Aorta (tissue), 5 donors: Measurements from ENCODE around the gene UBR2. TPM values are rescaled to one million over a fixed set of nuclear protein-coding genes. Genes with fewer than 3 reads are reported as not detected.
"Not testable (repeated sequence)": the region's sequence is repeated elsewhere in the genome, so short reads cannot be mapped to it uniquely, and the experiment has no call there.

Source experiments
- ATAC-seq: fragments of 200-7000 bp; cut with Tn5 transposase; one replicate; pipeline ENCODE4 v1.9.1; 2022; ENCODE audit warnings: moderate library complexity; ENCODE audit not compliant: low FRiP score
- DNase-seq, 2 donors: peaks; one replicate each; pipeline ENCODE4 v3.0.0-alpha.2; 2020
- H3K27ac ChIP-seq, 2 donors: one replicate each; pipeline ENCODE4 v1.5.1; 2013; ENCODE audit warnings: low read length in 2 of 2, mild to moderate bottlenecking in 2 of 2, moderate library complexity in 2 of 2, control low read depth in 1 of 2, inconsistent platforms in 1 of 2, low read depth in 1 of 2
- H3K27me3 ChIP-seq, 2 donors: one replicate each; pipeline ENCODE4 v1.6.1; 2013; ENCODE audit warnings: control low read depth in 1 of 2, low read length in 1 of 2, mild to moderate bottlenecking in 1 of 2, moderate library complexity in 1 of 2; ENCODE audit not compliant: insufficient read depth in 2 of 2, control insufficient read depth in 1 of 2
- H3K36me3 ChIP-seq, 2 donors: one replicate each; pipeline ENCODE4 v1.6.1; 2013; ENCODE audit warnings: control low read depth in 1 of 2, low read length in 1 of 2, mild to moderate bottlenecking in 1 of 2; ENCODE audit not compliant: insufficient read depth in 2 of 2, control insufficient read depth in 1 of 2
- H3K4me1 ChIP-seq, 2 donors: one replicate each; pipeline ENCODE4 v1.6.1; 2013; ENCODE audit warnings: low read length in 2 of 2, control low read depth in 1 of 2, mild to moderate bottlenecking in 1 of 2, moderate library complexity in 1 of 2; ENCODE audit not compliant: insufficient read depth in 2 of 2, control insufficient read depth in 1 of 2
- H3K4me3 ChIP-seq, 2 donors: one replicate each; pipeline ENCODE4 v1.5.1; 2013; ENCODE audit warnings: low read length in 2 of 2, control low read depth in 1 of 2, mild to moderate bottlenecking in 1 of 2
- H3K9me3 ChIP-seq: one replicate; pipeline ENCODE4 v1.6.1; 2013; ENCODE audit warnings: mild to moderate bottlenecking, low read length; ENCODE audit not compliant: control insufficient read depth
- WGBS, 2 donors: extraction: QIAGEN DNeasy Blood & Tissue Kit; methylation state at CpG; one replicate each; pipeline ENCODE4 v1.1.7; 2013; 5-methylcytosine and 5-hydroxymethylcytosine counted together
- intact Hi-C, 2 donors: fragments of 100-400 bp; cut with DNase I; formaldehyde crosslinking; loops; one replicate each; pipeline versions ENCODE4 v1.14.2 to v1.15.0; 2022
- polyA plus RNA-seq, 2 donors: library from polyadenylated mRNA; stranded (reverse); fragments of 200-250 nt; gene quantifications; one replicate each; pipeline ENCODE4 v1.2.3, GENCODE V29; 2013
- total RNA-seq, 2 donors: library from RNA; stranded (reverse); fragmentation: NEBNext Ultra II Directional; extraction: Animal tissue kit (Norgen Biotek cat#: 25700); gene quantifications; one replicate each; pipeline ENCODE4 v1.2.1, GENCODE V29; 2021
- donor health status: healthy with polysubstance abuse.
- donor health status: Bipolar disorder and iron deficiency.
- donor health status: DM: no; HTN: no; CAD: no.
- donor health status: DM: no; HTN: no; CAD: no.
- donor health status: DM: yes; HTN: yes; CAD: no.

Gene UBR2
- total and polyA plus RNA-seq, 4 donors = 6.5 to 38.8 (median 22.4) TPM

- intact Hi-C loops = no loop called here
- 60 to 63% methylated on average over 4 of the region's 4 CpGs for WGBS, 2 donors
- Histone ChIP-seq H3K27me3 (peaks cover 0 to 2% of the 10 kb centered on the region in 2 donors), H3K36me3 (no peaks in the 10 kb centered on the region), H3K9me3 (no peaks in the 10 kb centered on the region), H3K4me3 (no peak overlapping the region), H3K4me1 (peaks cover 0 to 2% of the 10 kb centered on the region in 2 donors), H3K27ac (no peak overlapping the region)
- ATAC-seq (no peak), DNase-seq (no peak)
Measured at GRCh38 chr6:42572523-42572922, 8.7 kb downstream of the UBR2 start.

GRCh38 chr6:42576538-42576937 is 12.7 kb downstream of the UBR2 start:
- not testable (repeated sequence) for ATAC-seq

GRCh38 chr6:42598300-42598699 is 34.5 kb downstream of the UBR2 start:
- Histone ChIP-seq H3K9me3 (no peaks in the 10 kb centered on the region), H3K36me3 (no peaks in the 10 kb centered on the region), H3K4me1 (no peaks in the 10 kb centered on the region), H3K27me3 (no peaks in the 10 kb centered on the region), H3K27ac (no peak overlapping the region), H3K4me3 (no peak overlapping the region)
- DNase-seq (no peak), ATAC-seq (no peak)
- 97 to 98% methylated on average over 2 of the region's 2 CpGs for WGBS, 2 donors
- intact Hi-C loops = no loop called here

More at GRCh38 chr6:42576538-42576937, 12.7 kb downstream of the UBR2 start:
- DNase-seq, H3K27ac ChIP-seq, H3K4me3 ChIP-seq, H3K27me3 ChIP-seq, H3K36me3 ChIP-seq, intact Hi-C loops, H3K4me1 ChIP-seq, H3K9me3 ChIP-seq: not testable (repeated sequence)
- 89 to 90% methylated on average over 7 of the region's 7 CpGs for WGBS, 2 donors

GRCh38 chr6:42599558-42599957 is 35.7 kb downstream of the UBR2 start:
- no peak for DNase-seq
- no peak overlapping the region for H3K27ac ChIP-seq
- ATAC-seq = no peak
- intact Hi-C loops = no loop called here
- H3K4me1 ChIP-seq = no peaks in the 10 kb centered on the region
- 87 to 92% methylated on average over 3 of the region's 3 CpGs for WGBS, 2 donors
- H3K9me3 ChIP-seq = no peaks in the 10 kb centered on the region
- no peaks in the 10 kb centered on the region for H3K27me3 ChIP-seq
- no peaks in the 10 kb centered on the region for H3K36me3 ChIP-seq
- H3K4me3 ChIP-seq = no peak overlapping the region

- peaks cover 0 to 2% of the 10 kb centered on the region in 2 donors for H3K36me3 ChIP-seq
Measured at GRCh38 chr6:42604150-42604549, 40.3 kb downstream of the UBR2 start.

GRCh38 chr6:42604699-42605098 is 40.9 kb downstream of the UBR2 start:
- H3K4me1 ChIP-seq, intact Hi-C loops, H3K4me3 ChIP-seq, ATAC-seq, DNase-seq, H3K27me3 ChIP-seq, H3K9me3 ChIP-seq, H3K27ac ChIP-seq, H3K36me3 ChIP-seq: not testable (repeated sequence)
- 95 to 96% methylated on average over 2 of the region's 2 CpGs for WGBS, 2 donors

More at GRCh38 chr6:42604150-42604549, 40.3 kb downstream of the UBR2 start:
- Histone ChIP-seq H3K9me3 (no peaks in the 10 kb centered on the region), H3K27me3 (no peaks in the 10 kb centered on the region), H3K4me1 (no peaks in the 10 kb centered on the region), H3K27ac (no peak overlapping the region), H3K4me3 (no peak overlapping the region)
- no peak for DNase-seq
- ATAC-seq = no peak
- intact Hi-C loops = no loop called here

GRCh38 chr6:42610416-42610815 is 46.6 kb downstream of the UBR2 start:
- Histone ChIP-seq H3K4me3 (no peak overlapping the region), H3K27me3 (no peaks in the 10 kb centered on the region), H3K9me3 (no peaks in the 10 kb centered on the region), H3K4me1 (no peaks in the 10 kb centered on the region), H3K27ac (no peak overlapping the region), H3K36me3 (peaks cover 2% of the 10 kb centered on the region in 2 donors)
- ATAC-seq (no peak), DNase-seq (no peak)
- intact Hi-C loops = no loop called here
- WGBS, 2 donors = 98% methylated on average over 3 of the region's 3 CpGs

GRCh38 chr6:42615518-42615917 is 51.7 kb downstream of the UBR2 start:
- H3K9me3 ChIP-seq = no peaks in the 10 kb centered on the region
- 99 to 100% methylated on average over 2 of the region's 2 CpGs for WGBS, 2 donors
- ATAC-seq (no peak), DNase-seq (no peak)
- H3K27me3 ChIP-seq = no peaks in the 10 kb centered on the region
- H3K4me3 ChIP-seq = no peak overlapping the region
- H3K27ac ChIP-seq = no peak overlapping the region
- no peaks in the 10 kb centered on the region for H3K4me1 ChIP-seq
- peaks cover 2 to 5% of the 10 kb centered on the region in 2 donors for H3K36me3 ChIP-seq
- intact Hi-C loops = no loop called here

- no peaks in the 10 kb centered on the region for H3K9me3 ChIP-seq
- H3K4me1 ChIP-seq = no peaks in the 10 kb centered on the region
- whole genome bisulfite sequencing, 2 donors = 90 to 92% methylated on average over 3 of the region's 3 CpGs
- no peak overlapping the region for H3K27ac ChIP-seq
- ATAC-seq (no peak), DNase-seq (no peak)
- peaks cover 2 to 5% of the 10 kb centered on the region in 2 donors for H3K36me3 ChIP-seq
- intact Hi-C loops = no loop called here
- H3K27me3 ChIP-seq = no peaks in the 10 kb centered on the region
- no peak overlapping the region for H3K4me3 ChIP-seq
Measured at GRCh38 chr6:42616716-42617115, 52.9 kb downstream of the UBR2 start.
